Measurements from ENCODE around the gene INPP1. TPM values are rescaled to one million over a fixed set of nuclear protein-coding genes. Genes with fewer than 3 reads are reported as not detected.

Gene INPP1
- total RNA-seq, 1 donor from 2014 or later = 15.4 TPM

GRCh38 chr2:190351955-190352354 is 8.6 kb downstream of the INPP1 start:
- no peaks in the 10 kb centered on the region for H3K27me3 Mint-ChIP-seq
- no peaks in the 10 kb centered on the region for H3K9me3 Mint-ChIP-seq (ENCODE audit: low read depth)
- H3K27ac Mint-ChIP-seq = no peak overlapping the region
- H3K4me3 Mint-ChIP-seq (ENCODE audit: low read depth) = no peak overlapping the region
- DNase-seq (ENCODE audit: low spot score, unreplicated experiment) = no peak
- peaks cover 36% of the 10 kb centered on the region for H3K4me1 Mint-ChIP-seq (ENCODE audit: low read depth)
- TF ChIP-seq CTCF (IDR thresholded peaks at IDR 0.05; ENCODE audit: unreplicated experiment) = no peak
- no peaks in the 10 kb centered on the region for H3K36me3 Mint-ChIP-seq (ENCODE audit: insufficient read depth)

- no peak for DNase-seq (ENCODE audit: low spot score, unreplicated experiment)
- no peaks in the 10 kb centered on the region for H3K9me3 Mint-ChIP-seq (ENCODE audit: low read depth)
- H3K27me3 Mint-ChIP-seq = no peaks in the 10 kb centered on the region
- no peak for TF ChIP-seq CTCF (IDR thresholded peaks at IDR 0.05; ENCODE audit: unreplicated experiment)
- peak overlapping the region; percentile 85 for H3K27ac Mint-ChIP-seq
- H3K4me1 Mint-ChIP-seq (ENCODE audit: low read depth) = peaks cover 42% of the 10 kb centered on the region
- H3K4me3 Mint-ChIP-seq (ENCODE audit: low read depth) = no peak overlapping the region
- no peaks in the 10 kb centered on the region for H3K36me3 Mint-ChIP-seq (ENCODE audit: insufficient read depth)
These were observed 9.5 kb downstream of the INPP1 start for GRCh38 chr2:190352668-190353536.

DNA sequence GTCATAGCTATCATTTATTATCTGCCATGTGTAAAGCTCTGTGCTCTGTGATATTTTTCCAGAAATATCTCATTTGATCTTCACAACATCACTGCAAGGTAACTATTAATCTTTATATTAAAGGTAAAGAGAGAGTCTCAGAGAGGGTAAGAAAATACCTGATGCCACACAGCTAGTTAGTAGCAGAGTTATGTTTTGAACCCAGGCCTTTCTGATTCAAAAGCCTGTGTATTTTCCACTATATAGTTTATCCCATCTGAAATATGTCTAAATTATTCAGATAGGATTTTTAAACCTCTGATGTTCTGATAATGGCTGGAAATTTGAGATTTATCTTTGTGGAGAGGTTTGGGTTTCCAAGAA is 10.1 kb downstream of the INPP1 start:
- no peak for TF ChIP-seq CTCF (IDR thresholded peaks at IDR 0.05; ENCODE audit: unreplicated experiment)
- Mint-ChIP-seq H3K36me3 (ENCODE audit: insufficient read depth) (no peaks in the 10 kb centered on the region), H3K27me3 (no peaks in the 10 kb centered on the region), H3K4me1 (ENCODE audit: low read depth) (peaks cover 42% of the 10 kb centered on the region), H3K4me3 (ENCODE audit: low read depth) (no peak overlapping the region), H3K27ac (no peak overlapping the region), H3K9me3 (ENCODE audit: low read depth) (no peaks in the 10 kb centered on the region)
- no peak for DNase-seq (ENCODE audit: low spot score, unreplicated experiment)

DNA sequence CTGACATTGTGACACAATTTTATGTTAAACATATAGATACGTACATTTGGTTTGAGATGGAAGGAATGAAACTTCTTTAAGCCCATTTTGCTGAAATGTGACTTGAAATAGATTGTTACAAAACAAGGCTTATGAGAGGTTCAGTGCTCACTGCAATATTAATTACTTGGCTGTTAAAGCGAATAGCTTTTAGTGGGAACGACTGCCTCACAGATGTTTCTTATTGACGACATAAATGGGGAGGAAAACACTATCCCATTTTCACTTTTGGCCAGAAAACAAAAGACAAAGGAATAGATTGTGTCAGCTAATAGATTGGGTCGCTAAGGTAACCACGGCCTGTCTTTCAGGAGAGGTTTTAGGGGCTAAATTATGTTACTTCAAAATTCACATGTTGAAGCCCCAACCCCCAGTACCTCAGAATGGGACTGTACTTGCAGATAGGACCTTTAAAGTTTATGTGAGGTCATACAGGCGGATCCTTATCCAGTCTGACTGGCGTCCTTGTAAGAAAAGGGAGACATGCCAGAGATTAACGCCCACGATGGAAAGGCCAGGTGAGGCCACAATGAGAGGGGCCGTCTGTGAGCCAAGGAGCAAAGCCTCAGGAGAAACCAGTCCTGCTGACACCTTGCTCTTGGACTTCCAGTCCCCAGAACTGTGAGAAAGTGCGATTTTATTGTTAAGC is 10.8 kb downstream of the INPP1 start:
- Mint-ChIP-seq H3K27ac (peak overlapping the region; percentile 28), H3K4me3 (ENCODE audit: low read depth) (no peak overlapping the region), H3K4me1 (ENCODE audit: low read depth) (peaks cover 42% of the 10 kb centered on the region), H3K36me3 (ENCODE audit: insufficient read depth) (no peaks in the 10 kb centered on the region), H3K9me3 (ENCODE audit: low read depth) (no peaks in the 10 kb centered on the region), H3K27me3 (no peaks in the 10 kb centered on the region)
- no peak for TF ChIP-seq CTCF (IDR thresholded peaks at IDR 0.05; ENCODE audit: unreplicated experiment)
- DNase-seq (ENCODE audit: low spot score, unreplicated experiment) = no peak

DNA sequence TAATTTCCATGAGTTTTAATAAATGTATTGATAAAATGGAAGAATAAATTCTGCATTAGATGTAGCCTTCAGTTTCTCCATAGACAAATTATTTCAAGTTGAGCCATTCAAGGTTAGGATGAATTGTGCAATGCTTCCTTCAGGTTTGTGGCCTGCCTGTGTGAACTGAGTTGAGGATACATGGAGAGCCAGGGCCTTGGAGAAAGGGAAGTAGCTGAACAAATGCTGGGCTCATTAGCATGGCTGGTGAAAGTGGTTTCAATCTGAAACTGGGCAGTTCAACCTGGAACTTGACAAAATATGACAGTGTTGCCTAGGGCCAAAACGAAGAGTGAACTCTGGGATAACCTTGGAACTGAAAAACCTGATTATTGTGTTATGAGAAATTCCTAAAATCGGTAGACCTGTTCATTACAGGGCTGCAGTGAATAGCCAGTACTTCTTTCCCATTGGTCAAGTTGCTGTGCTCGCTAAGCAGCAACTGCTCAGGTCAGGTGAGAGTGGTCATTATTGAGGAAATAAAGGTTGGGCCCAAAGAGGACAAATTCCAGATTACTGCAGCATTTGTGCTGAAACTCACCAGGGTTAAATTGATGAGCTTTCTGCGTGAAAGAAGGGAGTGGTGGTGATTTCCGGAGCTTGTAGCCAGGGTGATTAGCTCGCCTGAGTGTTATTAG is 12.7 kb downstream of the INPP1 start:
- H3K36me3 Mint-ChIP-seq (ENCODE audit: insufficient read depth) = no peaks in the 10 kb centered on the region
- no peaks in the 10 kb centered on the region for H3K27me3 Mint-ChIP-seq
- no peak for DNase-seq (ENCODE audit: low spot score, unreplicated experiment)
- peaks cover 42% of the 10 kb centered on the region for H3K4me1 Mint-ChIP-seq (ENCODE audit: low read depth)
- H3K27ac Mint-ChIP-seq = peak overlapping the region; percentile 95
- peak overlapping the region; percentile 19 for H3K4me3 Mint-ChIP-seq (ENCODE audit: low read depth)
- no peaks in the 10 kb centered on the region for H3K9me3 Mint-ChIP-seq (ENCODE audit: low read depth)
- no peak for TF ChIP-seq CTCF (IDR thresholded peaks at IDR 0.05; ENCODE audit: unreplicated experiment)

Data from progenitor cell of endocrine pancreas (in vitro differentiated cells).